Endothelial cell of coronary artery (primary cell): Measurements from ENCODE around the gene KIF2C. TPM values are rescaled to one million over a fixed set of nuclear protein-coding genes. Genes with fewer than 3 reads are reported as not detected.

Experiments used
- total RNA-seq: library from RNA; depleted of rRNA; stranded (reverse); fragments of >200 nt; gene quantifications from 2 replicates; pipeline ENCODE4 v1.2.3, GENCODE V29; 2014

Gene KIF2C
- total RNA-seq = 9.9 and 24.7 TPM in 2 replicates

DNA sequence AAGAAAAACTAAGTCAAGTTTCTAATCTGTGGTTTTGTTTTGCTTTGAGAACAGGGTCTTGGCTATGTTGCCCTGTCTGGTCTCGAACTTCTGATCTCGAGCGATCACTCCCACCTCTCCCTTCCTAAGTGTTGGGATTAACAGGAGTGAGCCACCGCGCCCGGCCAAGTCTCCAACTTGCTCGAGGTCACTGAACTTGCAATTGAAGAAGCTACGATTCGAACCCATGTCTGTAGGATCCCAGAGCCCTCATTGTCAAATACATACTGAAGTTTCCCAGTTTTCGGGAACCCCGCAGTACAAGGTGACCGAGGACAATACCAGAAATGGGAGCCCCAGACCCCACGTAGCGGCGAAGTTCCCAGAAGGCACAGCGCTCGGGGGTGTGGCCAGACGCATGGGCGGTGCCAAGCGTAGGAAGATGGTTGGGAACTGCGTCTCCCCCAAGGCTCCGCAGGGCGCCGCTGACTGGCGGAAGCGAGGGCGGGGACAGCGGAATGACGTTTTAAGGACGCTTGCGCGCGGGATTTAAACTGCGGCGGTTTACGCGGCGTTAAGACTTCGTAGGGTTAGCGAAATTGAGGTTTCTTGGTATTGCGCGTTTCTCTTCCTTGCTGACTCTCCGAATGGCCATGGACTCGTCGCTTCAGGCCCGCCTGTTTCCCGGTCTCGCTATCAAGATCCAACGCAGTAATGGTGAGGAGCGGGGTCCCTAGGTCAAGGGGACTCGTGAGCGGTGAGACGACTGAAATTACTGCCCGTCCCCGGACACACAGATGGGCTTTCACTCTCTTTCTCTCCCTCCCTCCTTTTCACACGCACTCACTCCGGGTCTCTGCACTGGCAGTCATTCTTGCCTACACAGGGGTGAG, at the start of gene KIF2C:
Gene KIF2C, plus strand, starts transcription at position 531 of the 872 bp plus-strand sequence. Its CDS starts 96 bp downstream, at position 627.

GRCh38 chr1:44730741-44731512, 8.7 kb upstream of the KIF2C start, which contains the start of gene RNU5D-1:
Gene RNU5D-1 (minus strand): TSS chr1:44731170.

DNA sequence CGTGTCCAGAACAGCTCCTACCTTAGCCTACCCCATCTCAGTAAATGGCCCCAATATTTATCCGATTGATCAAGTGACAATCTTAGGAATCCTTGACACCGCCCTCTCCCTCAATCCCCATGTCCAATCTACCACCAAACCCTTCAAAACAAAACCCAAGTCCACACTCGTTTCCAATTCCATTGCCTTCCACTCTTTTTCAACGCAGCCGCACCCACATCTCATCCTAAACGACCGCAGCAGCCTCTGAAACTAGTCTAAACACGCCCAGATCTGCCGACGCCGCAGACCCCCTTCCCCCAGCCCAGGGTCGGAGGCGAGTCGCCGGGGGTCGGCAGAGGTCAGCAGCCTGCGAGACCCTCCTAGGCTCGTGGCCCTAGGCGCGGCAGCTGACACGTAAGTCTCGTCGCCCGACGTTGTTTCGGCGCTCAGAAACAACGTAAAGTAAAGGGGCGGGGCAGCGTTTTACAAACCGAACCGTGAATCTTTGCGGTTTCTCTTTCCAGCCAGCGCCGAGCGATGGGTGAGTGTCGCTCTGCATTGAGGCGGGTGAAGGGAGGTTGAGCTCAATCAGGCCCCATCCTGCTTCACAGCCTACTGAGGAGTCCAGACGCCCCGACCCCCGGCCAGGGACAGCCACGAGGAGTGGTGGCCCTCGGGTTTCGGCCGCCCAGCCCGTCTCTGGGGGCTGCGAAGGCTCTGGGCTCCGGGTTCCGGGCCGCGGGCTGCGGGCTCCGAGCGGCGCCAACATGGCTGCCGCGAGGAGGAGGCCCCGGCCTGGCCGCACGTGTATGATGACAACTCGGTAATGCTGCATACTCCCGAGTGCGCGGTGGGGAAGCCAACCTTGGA, 35.7 kb downstream of the KIF2C start, which contains the start of gene RPS8:
Gene RPS8, plus strand, starts transcription at position 463 of the 852 bp plus-strand sequence. Its CDS starts 57 bp downstream, at position 520.

GRCh38 chr1:44788120-44788860, 48.7 kb downstream of the KIF2C start, which contains the start of gene BEST4:
Gene BEST4 (minus strand): TSS chr1:44788170. CDS start chr1:44787705, 465 bp downstream.

GRCh38 chr1:44799770-44800584, 60.3 kb downstream of the KIF2C start, which contains the start of gene PLK3:
Gene PLK3 (plus strand): TSS chr1:44800377. CDS start chr1:44800464, 87 bp downstream.

DNA sequence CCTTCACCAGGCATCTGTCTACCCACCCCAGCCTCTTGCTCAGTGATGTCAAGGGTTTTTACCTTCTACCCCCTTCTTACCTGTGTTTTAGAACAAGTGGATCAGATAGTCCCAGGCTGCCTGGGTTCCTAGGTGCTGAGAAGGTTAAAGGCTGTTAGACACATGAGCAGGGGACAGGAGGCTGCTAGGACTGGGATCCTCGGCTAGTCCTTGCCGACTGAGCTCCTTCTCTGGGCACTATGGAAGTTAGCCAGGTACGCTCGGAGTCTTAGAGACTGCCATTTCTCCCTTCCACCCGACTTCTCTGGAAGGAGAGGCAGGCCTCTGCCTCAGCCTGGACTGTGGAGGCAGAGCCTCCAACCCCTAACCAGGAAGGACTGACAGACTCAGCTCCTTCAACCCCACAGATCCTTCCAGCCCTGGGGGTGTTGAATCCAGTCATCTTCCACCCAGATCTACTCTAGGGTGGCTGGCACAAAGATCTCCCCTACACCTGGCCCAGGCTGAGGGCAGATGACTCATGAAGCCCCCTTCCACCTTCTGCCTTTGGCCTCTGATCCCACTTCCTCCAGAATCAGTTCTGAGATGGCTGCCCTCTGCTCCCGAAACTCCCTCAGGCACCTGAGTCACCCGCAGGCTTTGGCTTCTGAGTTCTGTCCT, 67.2 kb downstream of the KIF2C start, which contains the start of gene DYNLT4:
Gene DYNLT4, minus strand, starts transcription at position 648 of the 660 bp plus-strand sequence. CDS start 683 bp downstream, outside the sequence.

GRCh38 chr1:44808063-44808937, 68.7 kb downstream of the KIF2C start, which contains the start of gene BTBD19:
Gene BTBD19 (plus strand): TSS chr1:44808523. CDS start chr1:44808821, 298 bp downstream.

Other genes starting within 250 kb of the KIF2C start
- 1.7 and 2.2 TPM in 2 replicates for gene TMEM53, start 65.4 kb upstream of the KIF2C start, total RNA-seq
- gene ARMH1, start 65.1 kb upstream of the KIF2C start, total RNA-seq = not detected in 2 replicates
- gene RNU5D-1, start 8.7 kb upstream of the KIF2C start, total RNA-seq = not detected in 2 replicates
- gene RPS8, start 35.7 kb downstream of the KIF2C start, total RNA-seq = 2,039 and 2,279 TPM in 2 replicates
- gene BEST4, start 48.3 kb downstream of the KIF2C start, total RNA-seq = 0.09 TPM in 1 of 2 replicates, not detected in the other
- 25.5 and 27.5 TPM in 2 replicates for gene PLK3, start 60.5 kb downstream of the KIF2C start, total RNA-seq
- 0.09 and 0.28 TPM in 2 replicates for gene DYNLT4, start 67.5 kb downstream of the KIF2C start, total RNA-seq
- 5.2 and 13.2 TPM in 2 replicates for gene BTBD19, start 68.7 kb downstream of the KIF2C start, total RNA-seq
- gene PTCH2, start 103.4 kb downstream of the KIF2C start, total RNA-seq = under 0.01 and 0.18 TPM in 2 replicates
- 39.2 and 48.9 TPM in 2 replicates for gene EIF2B3, start 246.8 kb downstream of the KIF2C start, total RNA-seq